ENCODE results near the gene KRT27.
"Not testable (repeated sequence)": the region's sequence is repeated elsewhere in the genome, so short reads cannot be mapped to it uniquely, and the experiment has no call there.

The KRT27 gene

GRCh38 chr17:40817103-40817682, 34.8 kb upstream of the KRT27 start:
- H3K4me3 ChIP-seq (ENCODE audit: low read depth, low read length) = no peak overlapping the region
- TF ChIP-seq CTCF (IDR thresholded peaks at IDR 0.05; ENCODE audit: insufficient read depth, low read depth, low read length, missing control alignments) = no peak
- DNase-seq (ENCODE audit: low read depth) = no peak

- no peak overlapping the region for H3K4me3 ChIP-seq (ENCODE audit: low read depth, low read length)
- no peak for TF ChIP-seq CTCF (IDR thresholded peaks at IDR 0.05; ENCODE audit: insufficient read depth, low read depth, low read length, missing control alignments)
- DNase-seq (ENCODE audit: low read depth) = no peak
Measured at GRCh38 chr17:40816569-40816968, 34.2 kb upstream of the KRT27 start.

- TF ChIP-seq CTCF (IDR thresholded peaks at IDR 0.05; ENCODE audit: insufficient read depth, low read depth, low read length, missing control alignments) = no peak
- no peak overlapping the region for H3K4me3 ChIP-seq (ENCODE audit: low read depth, low read length)
- DNase-seq (ENCODE audit: low read depth) = no peak
Measured at GRCh38 chr17:40815381-40815780, 33.0 kb upstream of the KRT27 start.

GRCh38 chr17:40814657-40815056, 32.3 kb upstream of the KRT27 start:
- DNase-seq (ENCODE audit: low read depth); H3K4me3 ChIP-seq (ENCODE audit: low read depth, low read length): not testable (repeated sequence)

GRCh38 chr17:40813804-40814203, 31.5 kb upstream of the KRT27 start:
- H3K4me3 ChIP-seq (ENCODE audit: low read depth, low read length) = no peak overlapping the region
- TF ChIP-seq CTCF (IDR thresholded peaks at IDR 0.05; ENCODE audit: insufficient read depth, low read depth, low read length, missing control alignments) = no peak
- DNase-seq (ENCODE audit: low read depth) = no peak

- no peak overlapping the region for H3K4me3 ChIP-seq (ENCODE audit: low read depth, low read length)
- no peak for TF ChIP-seq CTCF (IDR thresholded peaks at IDR 0.05; ENCODE audit: insufficient read depth, low read depth, low read length, missing control alignments)
- no peak for DNase-seq (ENCODE audit: low read depth)
Measured at GRCh38 chr17:40812639-40813038, 30.3 kb upstream of the KRT27 start.

- no peak for TF ChIP-seq CTCF (IDR thresholded peaks at IDR 0.05; ENCODE audit: insufficient read depth, low read depth, low read length, missing control alignments)
- H3K4me3 ChIP-seq (ENCODE audit: low read depth, low read length) = no peak overlapping the region
- no peak for DNase-seq (ENCODE audit: low read depth)
Measured at GRCh38 chr17:40810494-40810893, 28.1 kb upstream of the KRT27 start.
